Sigmoid colon (tissue), 7 donors: ENCODE measurements around the gene COA1. TPM values are rescaled to one million over a fixed set of nuclear protein-coding genes. Genes with fewer than 3 reads are reported as not detected.

ENCODE experiments used
- DNase-seq: peaks from one replicate; pipeline ENCODE4 v3.0.0-alpha.2; 2019
- H3K27ac ChIP-seq, 4 donors: fragments of 200-600 bp; sonication (generic); one replicate each; pipeline ENCODE4 v1.5.1; 2016 to 2019; ENCODE audit warnings: mild to moderate bottlenecking in 1 of 4
- H3K27me3 ChIP-seq, 3 donors: fragments of 200-600 bp; sonication (generic); one replicate each; pipeline ENCODE4 v1.5.1; 2019; ENCODE audit warnings: mild to moderate bottlenecking in 1 of 3
- H3K36me3 ChIP-seq, 4 donors: fragments of 200-600 bp; sonication (generic); one replicate each; pipeline ENCODE4 v1.5.1; 2016 to 2019
- H3K4me1 ChIP-seq, 4 donors: fragments of 200-600 bp; sonication (generic); one replicate each; pipeline ENCODE4 v1.5.1; 2017 to 2019
- H3K4me3 ChIP-seq, 4 donors: fragments of 200-600 bp; sonication (generic); one replicate each; pipeline ENCODE4 v1.5.1; 2017 to 2019; ENCODE audit warnings: mild to moderate bottlenecking in 2 of 4, moderate library complexity in 1 of 4
- H3K9me3 ChIP-seq, 4 donors: fragments of 200-600 bp in 3 of 4; sonication (generic) in 3 of 4; one replicate each; pipeline versions ENCODE4 v1.5.1 to v1.6.1; 2013 to 2019
- CTCF ChIP-seq, 4 experiments: fragments of 450-650 bp in 3 of 4; fragments of 200-600 bp in 1 of 4; IDR thresholded peaks; one replicate each; pipeline ENCODE4 v1.5.1; 2016 to 2019; ENCODE audit warnings: antibody characterized with exemption in 4 of 4, mild to moderate bottlenecking in 3 of 4, moderate library complexity in 2 of 4
- EP300 ChIP-seq, 4 donors: sonication (generic); formaldehyde crosslinking; IDR thresholded peaks; one replicate each; pipeline ENCODE4 v1.6.1; 2017; ENCODE audit warnings: antibody characterized with exemption in 4 of 4
- POLR2A ChIP-seq, 2 donors: fragments of 450-650 bp; IDR thresholded peaks; one replicate each; pipeline ENCODE4 v1.6.1; 2016; ENCODE audit warnings: antibody characterized with exemption in 2 of 2, mild to moderate bottlenecking in 2 of 2, moderate library complexity in 2 of 2
- POLR2AphosphoS5 ChIP-seq, 4 donors: sonication (generic); formaldehyde crosslinking; IDR thresholded peaks; one replicate each; pipeline ENCODE4 v1.6.1; 2017; ENCODE audit warnings: antibody characterized with exemption in 4 of 4
- WGBS, 2 donors: extraction: QIAGEN DNeasy Blood & Tissue Kit; methylation state at CpG; one replicate each; pipeline ENCODE4 v1.1.7; 2013; 5-methylcytosine and 5-hydroxymethylcytosine counted together
- intact Hi-C: fragments of 100-400 bp; cut with DNase I; formaldehyde crosslinking; loops from one replicate; pipeline ENCODE4 v1.15.1; 2023
- polyA plus RNA-seq, 3 donors: library from polyadenylated mRNA; stranded (reverse); fragments of 200-250 nt; gene quantifications; one replicate each; pipeline ENCODE4 v1.2.3, GENCODE V29; 2013
- total RNA-seq, 4 donors: library from RNA; depleted of rRNA; stranded (reverse); fragments of >200 nt; gene quantifications; one replicate each; pipeline ENCODE4 v1.1.0, GENCODE V29; 2016
- donor health status: healthy with polysubstance abuse.
- donor health status: Bipolar disorder and iron deficiency.
- donor health status: healthy.

COA1 gene
- total and polyA plus RNA-seq, 7 donors, result 31.2 to 61.2 (median 42.6) TPM

DNA sequence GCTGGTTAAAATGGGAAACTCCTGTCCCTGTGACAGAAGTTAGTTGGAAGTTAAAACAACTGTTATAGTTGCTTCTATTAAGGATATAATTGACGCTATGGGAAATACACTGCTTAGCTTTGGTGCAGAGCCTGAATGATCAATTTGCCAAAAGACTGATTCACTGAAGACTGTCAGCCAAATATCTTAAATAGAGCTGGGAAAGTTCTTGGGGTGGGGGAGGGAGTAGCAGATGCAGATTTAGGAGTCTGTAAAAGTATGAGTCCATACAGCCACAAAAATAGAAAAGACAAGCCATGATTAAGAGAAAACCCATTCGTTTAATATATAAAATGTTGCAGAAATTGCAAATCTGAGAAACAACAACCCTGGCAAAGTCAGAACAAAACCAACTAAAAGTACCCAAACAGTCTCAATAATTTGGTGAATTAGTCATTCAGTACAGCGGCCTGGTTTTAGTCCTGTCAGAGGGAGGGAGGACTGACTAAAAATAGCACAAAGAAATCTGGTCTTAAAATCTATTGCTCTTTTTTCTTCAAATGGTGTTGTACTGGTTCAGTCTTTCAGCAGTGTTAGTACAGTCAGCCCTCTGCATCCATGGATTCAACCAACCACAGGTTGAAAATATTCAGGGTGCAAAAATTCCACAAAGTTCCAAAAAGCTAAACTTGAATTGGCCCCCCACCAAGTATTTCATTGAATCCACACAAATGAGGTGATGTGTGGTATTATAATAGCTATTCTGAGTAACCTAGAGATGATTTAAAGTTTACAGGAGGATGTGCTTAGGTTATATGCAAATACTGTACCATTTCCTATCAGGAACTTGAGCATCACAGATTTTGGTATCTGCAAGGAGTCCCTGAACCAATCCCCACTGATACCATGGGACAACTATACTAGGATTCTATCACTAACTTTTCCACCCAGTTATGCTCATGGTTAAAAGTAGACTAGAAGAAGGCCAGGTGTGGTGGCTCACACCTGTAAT lies 116.4 kb downstream of the COA1 start:
- intact Hi-C loops, result no loop called here
- Histone ChIP-seq H3K4me3 (no peak overlapping the region), H3K9me3 (no peaks in the 10 kb centered on the region), H3K36me3 (peaks cover 0 to 11% (median 0%) of the 10 kb centered on the region in 4 donors), H3K4me1 (peaks cover 0 to 26% (median 24%) of the 10 kb centered on the region in 4 donors), H3K27me3 (no peaks in the 10 kb centered on the region), H3K27ac (peak overlapping the region in 3 of 4 donors; percentile 23 to 55 (median 38))
- TF ChIP-seq POLR2A (IDR thresholded peaks at IDR 0.05) (no peak), CTCF (IDR thresholded peaks at IDR 0.05) (no peak), EP300 (IDR thresholded peaks at IDR 0.05) (no peak), POLR2AphosphoS5 (IDR thresholded peaks at IDR 0.05) (no peak)
- no peak for DNase-seq
- 58 to 87% methylated on average over 3 of the region's 3 CpGs for WGBS, 2 donors

DNA sequence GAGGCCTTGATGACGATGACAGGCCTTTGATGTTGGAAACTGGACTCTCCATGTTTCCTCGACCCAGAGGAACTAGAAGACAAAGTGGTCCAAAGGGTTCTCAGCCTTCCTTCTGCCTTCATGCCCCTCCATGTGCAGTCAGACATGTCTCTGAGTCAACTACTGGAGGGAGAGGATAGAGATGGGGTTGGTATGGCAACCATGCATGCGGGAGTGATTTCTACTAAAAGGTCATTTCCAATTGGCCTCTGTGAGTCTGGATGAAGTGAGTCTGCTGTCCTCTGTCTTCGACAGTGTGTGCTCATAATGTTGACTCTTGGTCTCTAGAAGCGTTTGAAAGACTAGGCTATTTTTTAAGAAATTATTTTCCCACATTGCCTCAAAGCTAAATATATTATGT lies 117.2 kb downstream of the COA1 start:
- no peak for DNase-seq
- TF ChIP-seq POLR2A (IDR thresholded peaks at IDR 0.05) (no peak), CTCF (IDR thresholded peaks at IDR 0.05) (no peak), EP300 (IDR thresholded peaks at IDR 0.05) (no peak), POLR2AphosphoS5 (IDR thresholded peaks at IDR 0.05) (no peak)
- H3K27me3 ChIP-seq, result no peaks in the 10 kb centered on the region
- H3K4me1 ChIP-seq, result peaks cover 0 to 26% (median 24%) of the 10 kb centered on the region in 4 donors
- peak overlapping the region in 3 of 4 donors; percentile 23 to 55 (median 38) for H3K27ac ChIP-seq
- 82 to 92% methylated on average over 5 of the region's 5 CpGs for WGBS, 2 donors
- H3K9me3 ChIP-seq, result no peaks in the 10 kb centered on the region
- no peak overlapping the region for H3K4me3 ChIP-seq
- intact Hi-C loops, result no loop called here
- peaks cover 0 to 11% (median under 1%) of the 10 kb centered on the region in 4 donors for H3K36me3 ChIP-seq

- no peak overlapping the region for H3K27ac ChIP-seq
- WGBS, 2 donors, result 88 to 96% methylated on average over 2 of the region's 2 CpGs
- H3K9me3 ChIP-seq, result no peaks in the 10 kb centered on the region
- peaks cover 0 to 26% (median 24%) of the 10 kb centered on the region in 4 donors for H3K4me1 ChIP-seq
- no peak for DNase-seq
- H3K27me3 ChIP-seq, result no peaks in the 10 kb centered on the region
- no peak overlapping the region for H3K4me3 ChIP-seq
- intact Hi-C loops, result no loop called here
- H3K36me3 ChIP-seq, result peaks cover 0 to 11% (median 2%) of the 10 kb centered on the region in 4 donors
- TF ChIP-seq POLR2A (IDR thresholded peaks at IDR 0.05) (no peak), EP300 (IDR thresholded peaks at IDR 0.05) (no peak), CTCF (IDR thresholded peaks at IDR 0.05) (no peak), POLR2AphosphoS5 (IDR thresholded peaks at IDR 0.05) (no peak)
These were observed 120.2 kb downstream of the COA1 start for GRCh38 chr7:43609097-43609496.

- intact Hi-C loops, result no loop called here
- no peaks in the 10 kb centered on the region for H3K9me3 ChIP-seq
- H3K27me3 ChIP-seq, result no peaks in the 10 kb centered on the region
- no peaks in the 10 kb centered on the region for H3K4me1 ChIP-seq
- 85 to 91% methylated on average over 1 of the region's 1 CpG for WGBS, 2 donors
- H3K36me3 ChIP-seq, result peaks cover 0 to 12% (median 2%) of the 10 kb centered on the region in 4 donors
- H3K27ac ChIP-seq, result no peak overlapping the region
- no peak for DNase-seq
- TF ChIP-seq POLR2A (IDR thresholded peaks at IDR 0.05) (no peak), CTCF (IDR thresholded peaks at IDR 0.05) (no peak), POLR2AphosphoS5 (IDR thresholded peaks at IDR 0.05) (no peak), EP300 (IDR thresholded peaks at IDR 0.05) (no peak)
- no peak overlapping the region for H3K4me3 ChIP-seq
These were observed 125.1 kb downstream of the COA1 start for GRCh38 chr7:43604251-43604650.
